HUES48 (cell line): Measurements from ENCODE around the gene CDK19.
A peak's percentile ranks its signal among the peaks of the same experiment; 100 is the strongest.
"Not testable (repeated sequence)": the region's sequence is repeated elsewhere in the genome, so short reads cannot be mapped to it uniquely, and the experiment has no call there.

Source experiments
- H3K27ac ChIP-seq: one replicate; pipeline ENCODE4 v1.7.0; 2013; ENCODE audit warnings: low read depth, low read length, inconsistent platforms
- H3K27me3 ChIP-seq: 2 replicates; pipeline ENCODE4 v1.6.1; 2013; ENCODE audit warnings: mild to moderate bottlenecking, low read length; ENCODE audit not compliant: control insufficient read depth, insufficient read depth
- H3K36me3 ChIP-seq: 2 replicates; pipeline ENCODE4 v1.6.1; 2013; ENCODE audit warnings: low read length; ENCODE audit not compliant: control insufficient read depth, insufficient read depth
- H3K4me1 ChIP-seq: 2 replicates; pipeline ENCODE4 v1.6.1; 2013; ENCODE audit warnings: mild to moderate bottlenecking, low read length; ENCODE audit not compliant: control insufficient read depth, insufficient read depth
- H3K4me3 ChIP-seq: 2 replicates; pipeline ENCODE4 v1.5.1; 2013; ENCODE audit warnings: mild to moderate bottlenecking, low read depth, low read length
- H3K9ac ChIP-seq: 2 replicates; pipeline ENCODE4 v1.6.1; 2013; ENCODE audit warnings: mild to moderate bottlenecking, low read depth, low read length, moderate library complexity
- H3K9me3 ChIP-seq: 2 replicates; pipeline ENCODE4 v1.6.1; 2013; ENCODE audit warnings: low read length; ENCODE audit not compliant: control insufficient read depth, insufficient read depth

CDK19 gene

DNA sequence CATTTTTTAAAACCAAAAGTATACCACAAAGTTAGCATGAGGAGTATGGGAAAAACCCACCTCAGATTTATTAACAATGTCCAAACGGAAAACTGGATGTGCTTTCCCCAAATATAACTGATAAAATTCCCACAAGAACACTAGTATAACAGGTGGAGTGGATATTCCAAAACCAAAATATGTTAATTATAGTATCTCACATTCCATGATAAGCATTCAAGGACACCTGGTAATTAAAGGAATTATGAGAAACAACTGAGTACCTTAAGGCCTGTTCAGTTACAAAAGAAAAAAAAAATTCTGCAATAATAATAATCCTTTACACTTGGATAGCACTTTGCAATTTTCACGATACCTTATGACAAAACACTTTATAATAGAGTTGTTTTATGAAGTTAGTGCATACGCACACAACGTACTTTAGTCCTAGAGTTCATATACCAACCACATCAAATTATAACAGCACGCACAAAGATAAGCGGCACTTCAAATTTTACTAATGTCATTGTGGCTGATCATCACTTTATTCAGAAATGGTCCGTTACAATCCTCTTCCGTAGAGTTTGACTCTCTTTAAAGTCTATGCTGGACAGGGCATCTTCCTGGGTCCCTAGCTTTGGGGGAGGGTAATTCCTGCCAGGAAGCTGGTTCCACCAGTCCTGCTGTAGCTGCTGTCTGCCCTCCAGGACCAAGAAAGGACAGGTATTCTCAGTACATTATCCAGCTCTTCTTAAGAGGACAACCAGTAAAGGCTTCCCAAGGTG is 1.7 kb downstream of the CDK19 start:
- Histone ChIP-seq H3K4me1 (peaks cover 12% of the 10 kb centered on the region), H3K9ac (peak overlapping the region; percentile 96; the same call in 1 of the 2 replicates), H3K27me3 (no peaks in the 10 kb centered on the region), H3K4me3 (peak overlapping the region; percentile 94), H3K9me3 (no peaks in the 10 kb centered on the region), H3K36me3 (no peaks in the 10 kb centered on the region), H3K27ac (no peak overlapping the region)

GRCh38 chr6:110812719-110813118 is 2.5 kb downstream of the CDK19 start:
- Histone ChIP-seq H3K36me3 (no peaks in the 10 kb centered on the region), H3K4me3 (no peak overlapping the region), H3K27ac (no peak overlapping the region), H3K4me1 (peaks cover 12% of the 10 kb centered on the region), H3K9me3 (no peaks in the 10 kb centered on the region), H3K27me3 (no peaks in the 10 kb centered on the region), H3K9ac (no peak overlapping the region)

DNA sequence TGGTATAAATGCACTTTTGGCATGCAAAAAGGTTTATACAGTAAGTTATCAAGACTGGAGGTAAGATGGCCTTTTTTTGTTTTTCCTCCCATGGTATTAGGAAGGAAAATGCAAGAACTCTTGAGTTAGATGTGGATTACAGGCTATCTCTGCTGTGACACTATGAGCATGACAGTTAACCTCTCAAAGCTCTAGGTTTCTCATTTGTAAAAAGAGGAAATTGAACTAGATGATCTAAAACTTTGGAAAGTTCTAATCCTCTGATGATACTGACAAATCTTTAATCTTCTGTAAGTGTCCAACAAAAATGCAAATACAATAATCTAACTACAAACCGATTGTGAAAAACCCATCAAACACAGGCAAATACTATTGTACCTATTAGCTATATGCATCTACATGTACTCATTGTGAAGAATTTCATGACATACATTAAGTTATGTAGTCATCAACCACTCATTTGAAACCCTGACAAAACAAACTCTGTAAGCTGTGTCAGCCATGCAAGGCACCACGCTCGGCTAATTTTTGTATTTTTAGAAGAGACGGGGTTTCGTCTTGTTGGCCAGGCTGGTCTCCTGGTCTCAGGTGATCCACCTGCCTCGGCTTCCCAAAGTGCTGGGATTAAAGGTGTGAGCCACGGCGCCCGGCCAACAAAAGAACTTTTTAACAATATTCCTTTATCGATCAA is 4.2 kb downstream of the CDK19 start:
- Histone ChIP-seq H3K4me1 (peaks cover 7% of the 10 kb centered on the region), H3K4me3 (no peak overlapping the region), H3K36me3 (no peaks in the 10 kb centered on the region), H3K9me3 (no peaks in the 10 kb centered on the region), H3K27ac (no peak overlapping the region), H3K27me3 (no peaks in the 10 kb centered on the region), H3K9ac (no peak overlapping the region)

DNA sequence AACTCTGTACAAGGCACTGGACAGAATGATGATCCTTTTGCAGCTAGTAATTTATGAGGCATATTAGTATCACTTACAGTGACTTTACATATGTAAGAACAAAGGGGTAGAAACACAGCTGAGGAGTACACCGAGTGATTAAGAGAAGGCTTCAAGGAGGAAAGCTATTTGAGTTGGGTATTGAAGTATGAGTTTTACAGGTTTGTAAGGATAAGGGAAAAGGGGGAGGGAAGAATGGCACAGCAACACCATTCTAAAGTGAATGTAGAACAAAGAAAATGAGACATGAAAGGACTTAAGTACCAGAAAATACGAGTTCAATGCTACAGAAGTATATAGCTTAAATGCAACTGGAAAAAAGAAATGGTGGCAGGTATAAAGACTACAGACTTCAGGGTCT is 5.5 kb downstream of the CDK19 start:
- H3K27ac ChIP-seq = no peak overlapping the region
- H3K9me3 ChIP-seq = no peaks in the 10 kb centered on the region
- no peak overlapping the region for H3K4me3 ChIP-seq
- H3K9ac ChIP-seq = no peak overlapping the region
- H3K36me3 ChIP-seq = no peaks in the 10 kb centered on the region
- H3K4me1 ChIP-seq = peaks cover 6% of the 10 kb centered on the region; the same call in 1 of the 2 replicates
- no peaks in the 10 kb centered on the region for H3K27me3 ChIP-seq

DNA sequence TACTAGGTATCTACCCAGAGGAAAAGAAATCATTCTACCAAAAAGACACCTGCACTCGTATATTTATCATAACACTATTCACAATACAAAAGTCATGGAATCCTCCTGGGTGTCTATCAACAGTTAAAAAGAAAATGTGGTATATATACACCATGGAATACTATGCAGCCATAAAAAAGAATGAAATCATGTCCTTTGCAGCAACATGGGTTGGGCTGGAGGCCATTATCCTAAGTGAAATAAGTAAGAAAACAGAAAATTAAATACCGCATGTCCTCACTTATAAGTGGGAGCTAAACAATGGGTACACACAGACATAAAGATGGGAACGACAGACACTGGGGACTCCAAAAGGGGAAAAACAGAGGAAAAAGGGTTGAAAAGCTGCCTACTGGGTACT is 13.1 kb downstream of the CDK19 start:
- H3K4me1 ChIP-seq, H3K9ac ChIP-seq, H3K9me3 ChIP-seq, H3K36me3 ChIP-seq, H3K27me3 ChIP-seq, H3K4me3 ChIP-seq, H3K27ac ChIP-seq: not testable (repeated sequence)

GRCh38 chr6:110800839-110801196 is 14.5 kb downstream of the CDK19 start:
- no peaks in the 10 kb centered on the region for H3K27me3 ChIP-seq
- no peaks in the 10 kb centered on the region for H3K4me1 ChIP-seq
- no peaks in the 10 kb centered on the region for H3K36me3 ChIP-seq
- H3K9ac ChIP-seq = no peak overlapping the region
- no peak overlapping the region for H3K4me3 ChIP-seq
- H3K27ac ChIP-seq = no peak overlapping the region
- H3K9me3 ChIP-seq = no peaks in the 10 kb centered on the region

DNA sequence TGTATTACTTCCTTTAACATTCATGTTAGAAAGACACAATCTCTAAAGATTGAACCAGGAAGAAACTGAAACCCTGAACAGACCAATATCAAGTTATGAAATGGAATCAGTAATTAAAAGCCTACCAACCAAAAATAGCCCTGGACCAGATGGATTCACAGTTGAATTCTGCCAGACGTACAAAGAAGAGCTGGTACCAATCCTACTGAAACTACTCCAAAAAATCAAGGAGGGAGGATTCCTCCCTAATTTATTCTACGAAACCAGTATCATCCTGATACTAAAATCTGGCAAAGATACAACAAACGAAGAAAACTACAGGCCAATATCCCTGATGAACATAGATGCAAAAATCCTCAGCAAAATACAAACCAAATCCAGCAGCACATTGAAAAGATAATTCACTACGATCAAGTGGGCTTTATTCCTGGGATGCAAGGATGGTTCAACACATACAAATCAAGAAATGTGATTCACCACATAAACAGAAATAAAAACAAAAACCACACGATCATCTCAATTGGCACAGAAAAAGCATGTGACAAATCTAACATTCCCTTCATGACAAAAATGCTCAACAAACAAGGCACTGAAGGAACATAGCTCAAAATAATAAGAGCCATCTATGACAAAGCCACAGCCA is 15.0 kb downstream of the CDK19 start:
- no peak overlapping the region for H3K27ac ChIP-seq
- H3K4me1 ChIP-seq = no peaks in the 10 kb centered on the region
- no peak overlapping the region for H3K4me3 ChIP-seq
- no peaks in the 10 kb centered on the region for H3K27me3 ChIP-seq
- no peak overlapping the region for H3K9ac ChIP-seq
- no peaks in the 10 kb centered on the region for H3K36me3 ChIP-seq
- no peaks in the 10 kb centered on the region for H3K9me3 ChIP-seq

DNA sequence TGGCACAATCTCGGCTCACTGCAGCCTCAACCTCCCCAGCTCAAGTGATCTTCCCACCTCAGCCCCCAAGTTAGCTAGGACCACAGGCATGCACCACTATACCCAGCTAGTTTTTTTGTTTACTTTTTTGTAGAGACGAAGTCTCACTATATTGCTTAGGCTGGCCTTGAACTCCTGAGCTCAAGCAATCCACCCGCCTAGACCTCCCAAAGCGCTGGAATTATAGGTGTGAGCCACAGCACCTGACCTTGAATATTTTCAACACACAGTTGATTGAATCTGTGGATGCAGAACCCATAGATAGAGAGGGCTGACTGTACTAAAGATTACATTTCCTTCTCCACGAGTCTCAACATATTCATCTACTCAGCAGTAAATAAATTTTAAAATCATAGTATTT is 15.6 kb downstream of the CDK19 start:
- no peak overlapping the region for H3K4me3 ChIP-seq
- no peaks in the 10 kb centered on the region for H3K27me3 ChIP-seq
- H3K4me1 ChIP-seq = no peaks in the 10 kb centered on the region
- H3K9me3 ChIP-seq = no peaks in the 10 kb centered on the region
- H3K9ac ChIP-seq = no peak overlapping the region
- H3K36me3 ChIP-seq = no peaks in the 10 kb centered on the region
- no peak overlapping the region for H3K27ac ChIP-seq

DNA sequence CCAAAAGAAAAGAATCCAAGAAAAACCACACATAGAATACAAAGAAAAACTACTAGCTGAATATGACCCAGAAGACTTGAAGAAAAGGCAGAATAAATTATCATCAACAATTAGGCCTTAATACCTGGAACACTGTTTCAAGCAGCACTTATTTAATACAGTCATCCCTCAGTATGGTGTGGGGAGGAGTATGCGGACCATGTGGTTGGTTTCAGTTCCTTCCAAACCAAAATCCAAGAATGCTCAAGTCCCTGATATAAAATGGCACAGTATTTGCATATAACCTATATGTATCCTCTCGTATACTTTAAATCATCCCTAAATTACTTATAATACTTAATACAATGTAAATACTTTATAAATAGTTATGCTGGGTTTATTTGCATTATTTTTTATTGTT is 16.1 kb downstream of the CDK19 start:
- no peaks in the 10 kb centered on the region for H3K4me1 ChIP-seq

GRCh38 chr6:110795271-110795670 is 20.0 kb downstream of the CDK19 start:
- H3K9ac ChIP-seq = no peak overlapping the region
- no peaks in the 10 kb centered on the region for H3K9me3 ChIP-seq
- H3K36me3 ChIP-seq = no peaks in the 10 kb centered on the region
- no peak overlapping the region for H3K4me3 ChIP-seq
- no peaks in the 10 kb centered on the region for H3K27me3 ChIP-seq
- no peak overlapping the region for H3K27ac ChIP-seq
- H3K4me1 ChIP-seq = no peaks in the 10 kb centered on the region

More for the DNA sequence above, 16.1 kb downstream of the CDK19 start:
- no peak overlapping the region for H3K4me3 ChIP-seq
- no peaks in the 10 kb centered on the region for H3K9me3 ChIP-seq
- H3K27me3 ChIP-seq = no peaks in the 10 kb centered on the region
- H3K9ac ChIP-seq = no peak overlapping the region
- H3K27ac ChIP-seq = no peak overlapping the region
- no peaks in the 10 kb centered on the region for H3K36me3 ChIP-seq

DNA sequence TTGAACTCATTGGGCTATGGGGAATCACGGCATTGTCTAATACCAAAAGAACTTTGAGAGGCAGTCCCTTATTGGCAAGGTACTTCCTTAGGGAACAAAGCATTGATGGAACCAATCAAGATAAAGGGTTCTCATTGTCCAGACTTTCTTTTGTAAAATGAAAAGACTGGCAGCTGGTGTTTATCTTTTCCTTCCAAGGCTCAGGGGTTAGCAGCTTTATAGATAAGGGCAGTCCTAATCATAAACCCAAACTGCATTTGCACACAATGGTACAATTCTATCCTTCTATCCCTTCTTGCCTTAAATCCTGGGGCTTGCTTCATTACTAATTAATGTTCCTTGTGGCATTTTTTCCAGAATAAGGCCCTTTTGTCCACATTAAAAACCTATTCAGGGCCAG is 28.6 kb downstream of the CDK19 start:
- Histone ChIP-seq H3K9ac (no peak overlapping the region), H3K9me3 (no peaks in the 10 kb centered on the region), H3K27ac (no peak overlapping the region), H3K4me3 (no peak overlapping the region), H3K4me1 (no peaks in the 10 kb centered on the region), H3K36me3 (no peaks in the 10 kb centered on the region), H3K27me3 (no peaks in the 10 kb centered on the region)
